ENCODE measurements around the gene DALRD3. TPM values are rescaled to one million over a fixed set of nuclear protein-coding genes. Genes with fewer than 3 reads are reported as not detected.
A peak's percentile ranks its signal among the peaks of the same experiment; 100 is the strongest.

The DALRD3 gene
- total and polyA plus RNA-seq, 2 donors (not counting 1 experiment from before 2014, with no cell fraction given), result 57.2 to 82.6 TPM

DNA sequence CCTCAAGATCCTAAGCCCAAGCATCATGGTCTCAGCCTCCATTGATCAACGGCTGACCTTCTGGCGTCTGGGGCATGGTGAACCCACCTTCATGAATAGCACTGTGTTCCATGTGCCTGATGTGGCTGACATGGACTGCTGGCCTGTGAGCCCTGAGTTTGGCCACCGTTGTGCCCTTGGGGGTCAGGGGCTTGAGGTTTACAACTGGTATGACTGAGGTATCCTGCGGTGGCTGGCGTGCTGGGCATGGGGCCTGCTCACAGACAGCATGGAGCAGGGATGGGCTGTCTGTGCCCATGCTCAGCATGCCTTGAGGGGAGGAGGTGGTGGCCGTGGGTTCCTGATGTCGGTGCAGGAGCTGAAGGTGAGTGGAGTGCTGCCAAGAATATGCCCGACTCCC is 3.3 kb downstream of the DALRD3 start:
- no peaks in the 10 kb centered on the region for H3K27me3 Mint-ChIP-seq
- peaks cover 18 to 24% of the 10 kb centered on the region in 2 donors for H3K4me1 ChIP-seq (ENCODE audit: control insufficient read depth in 2 of 2, insufficient read depth in 2 of 2, low read length in 2 of 2)
- H3K9me3 ChIP-seq (ENCODE audit: control extremely low read depth in 1 of 3, control insufficient read depth in 2 of 3, insufficient read depth in 1 of 3, low read length in 2 of 3), result no peaks in the 10 kb centered on the region
- WGBS (ENCODE audit: insufficient coverage), result 92% methylated on average over 5 of the region's 8 CpGs
- POLR2A ChIA-PET, result no interaction called here
- intact Hi-C loops (cut with micrococcal nuclease), result no loop called here
- peak overlapping the region; percentile 10 for H3K4me3 Mint-ChIP-seq
- no peaks in the 10 kb centered on the region for H3K27me3 ChIP-seq (replicated peaks in 1 of 4; ENCODE audit: control extremely low read depth in 1 of 4, control insufficient read depth in 3 of 4, insufficient read depth in 4 of 4, low read length in 3 of 4)
- peaks cover 1 to 42% of the 10 kb centered on the region in 2 experiments for H3K36me3 ChIP-seq (replicated peaks in 1 of 2; ENCODE audit: control extremely low read depth in 1 of 2, control insufficient read depth in 1 of 2, extremely low read depth in 1 of 2, insufficient read depth in 2 of 2, low read length in 1 of 2)
- H2AFZ ChIP-seq (ENCODE audit: insufficient read depth, low read depth, low read length, poor library complexity, severe bottlenecking), result no peak overlapping the region
- no peak overlapping the region for H3K9ac ChIP-seq (ENCODE audit: low read length)
- peak overlapping the region; percentile 12 for H3K27ac Mint-ChIP-seq
- H3K79me2 ChIP-seq (ENCODE audit: control insufficient read depth, insufficient read depth, low read length), result peaks cover 43% of the 10 kb centered on the region
- TF ChIP-seq, protein P1, sequence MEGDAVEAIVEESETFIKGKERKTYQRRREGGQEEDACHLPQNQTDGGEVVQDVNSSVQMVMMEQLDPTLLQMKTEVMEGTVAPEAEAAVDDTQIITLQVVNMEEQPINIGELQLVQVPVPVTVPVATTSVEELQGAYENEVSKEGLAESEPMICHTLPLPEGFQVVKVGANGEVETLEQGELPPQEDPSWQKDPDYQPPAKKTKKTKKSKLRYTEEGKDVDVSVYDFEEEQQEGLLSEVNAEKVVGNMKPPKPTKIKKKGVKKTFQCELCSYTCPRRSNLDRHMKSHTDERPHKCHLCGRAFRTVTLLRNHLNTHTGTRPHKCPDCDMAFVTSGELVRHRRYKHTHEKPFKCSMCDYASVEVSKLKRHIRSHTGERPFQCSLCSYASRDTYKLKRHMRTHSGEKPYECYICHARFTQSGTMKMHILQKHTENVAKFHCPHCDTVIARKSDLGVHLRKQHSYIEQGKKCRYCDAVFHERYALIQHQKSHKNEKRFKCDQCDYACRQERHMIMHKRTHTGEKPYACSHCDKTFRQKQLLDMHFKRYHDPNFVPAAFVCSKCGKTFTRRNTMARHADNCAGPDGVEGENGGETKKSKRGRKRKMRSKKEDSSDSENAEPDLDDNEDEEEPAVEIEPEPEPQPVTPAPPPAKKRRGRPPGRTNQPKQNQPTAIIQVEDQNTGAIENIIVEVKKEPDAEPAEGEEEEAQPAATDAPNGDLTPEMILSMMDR (IDR thresholded peaks at IDR 0.05), result no peak
- no peak for TF ChIP-seq EZH2 (IDR thresholded peaks at IDR 0.05; ENCODE audit: borderline replicate concordance, insufficient read depth, low read depth, low read length, poor library complexity, severe bottlenecking)
- ATAC-seq (ENCODE audit: low read depth) (no peak), DNase-seq (no peak)
- H3K4me2 ChIP-seq (replicated peaks; ENCODE audit: low read depth, low read length, poor library complexity, severe bottlenecking), result no peak overlapping the region
- peaks cover 33% of the 10 kb centered on the region for H3K4me1 Mint-ChIP-seq
- H3K27ac ChIP-seq (ENCODE audit: low read length in 2 of 2), result no peak overlapping the region
- H3K4me3 ChIP-seq (ENCODE audit: control extremely low read depth in 1 of 5, extremely low read depth in 1 of 5, insufficient read depth in 1 of 5, low read depth in 2 of 5, low read length in 4 of 5), result no peak overlapping the region
- CTCF ChIA-PET, result interaction anchor here (1.5 to 5.6 kb wide), 3 partner anchors 8 to 28 kb away, joined by 5 to 69 read pairs (median 6); partner anchors contain the start of genes P4HTM and WDR6
- H3K9me3 Mint-ChIP-seq (ENCODE audit: insufficient read depth), result no peaks in the 10 kb centered on the region
- peaks cover 46% of the 10 kb centered on the region for H4K20me1 ChIP-seq (ENCODE audit: control insufficient read depth, insufficient read depth, low read length, poor library complexity, severe bottlenecking)

DNA sequence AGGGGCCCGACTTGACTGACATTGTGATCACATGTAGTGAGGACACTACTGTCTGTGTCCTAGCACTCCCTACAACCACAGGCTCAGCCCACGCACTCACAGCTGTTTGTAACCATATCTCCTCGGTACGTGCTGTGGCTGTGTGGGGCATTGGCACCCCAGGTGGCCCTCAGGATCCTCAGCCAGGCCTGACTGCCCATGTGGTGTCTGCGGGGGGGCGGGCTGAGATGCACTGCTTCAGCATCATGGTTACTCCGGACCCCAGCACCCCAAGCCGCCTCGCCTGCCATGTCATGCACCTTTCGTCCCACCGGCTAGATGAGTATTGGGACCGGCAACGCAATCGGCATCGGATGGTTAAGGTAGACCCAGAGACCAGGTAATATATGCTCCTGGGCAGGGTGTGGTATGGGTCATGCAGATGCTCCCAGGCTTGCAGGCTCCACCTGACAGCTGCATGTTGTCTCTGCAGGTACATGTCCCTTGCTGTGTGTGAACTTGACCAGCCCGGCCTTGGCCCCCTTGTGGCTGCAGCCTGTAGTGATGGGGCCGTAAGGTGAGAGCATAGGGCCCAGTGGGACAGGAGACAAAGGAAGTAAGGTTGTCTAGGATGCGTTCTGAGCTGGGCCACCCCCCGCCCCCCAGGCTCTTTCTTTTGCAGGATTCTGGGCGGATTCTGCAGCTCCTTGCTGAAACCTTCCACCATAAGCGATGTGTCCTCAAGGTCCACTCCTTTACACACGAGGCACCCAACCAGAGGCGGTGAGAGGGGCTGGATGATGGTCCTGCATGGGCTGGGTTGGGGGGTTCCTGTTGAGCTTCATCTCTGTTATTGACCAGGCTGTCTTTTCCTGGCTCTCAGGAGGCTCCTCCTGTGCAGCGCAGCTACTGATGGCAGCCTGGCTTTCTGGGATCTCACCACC is 4.4 kb downstream of the DALRD3 start:
- Histone ChIP-seq H3K79me2 (ENCODE audit: control insufficient read depth, insufficient read depth, low read length) (peaks cover 46% of the 10 kb centered on the region), H3K4me1 (ENCODE audit: control insufficient read depth in 2 of 2, insufficient read depth in 2 of 2, low read length in 2 of 2) (peaks cover 10 to 14% of the 10 kb centered on the region in 2 donors), H3K9me3 (ENCODE audit: control extremely low read depth in 1 of 3, control insufficient read depth in 2 of 3, insufficient read depth in 1 of 3, low read length in 2 of 3) (no peaks in the 10 kb centered on the region), H3K4me2 (replicated peaks; ENCODE audit: low read depth, low read length, poor library complexity, severe bottlenecking) (no peak overlapping the region), H3K27me3 (replicated peaks in 1 of 4; ENCODE audit: control extremely low read depth in 1 of 4, control insufficient read depth in 3 of 4, insufficient read depth in 4 of 4, low read length in 3 of 4) (no peaks in the 10 kb centered on the region), H3K36me3 (replicated peaks in 1 of 2; ENCODE audit: control extremely low read depth in 1 of 2, control insufficient read depth in 1 of 2, extremely low read depth in 1 of 2, insufficient read depth in 2 of 2, low read length in 1 of 2) (peaks cover 1 to 42% of the 10 kb centered on the region in 2 experiments), H2AFZ (ENCODE audit: insufficient read depth, low read depth, low read length, poor library complexity, severe bottlenecking) (no peak overlapping the region), H3K9ac (ENCODE audit: low read length) (no peak overlapping the region), H3K27ac (ENCODE audit: low read length in 2 of 2) (no peak overlapping the region), H3K4me3 (ENCODE audit: control extremely low read depth in 1 of 5, extremely low read depth in 1 of 5, insufficient read depth in 1 of 5, low read depth in 2 of 5, low read length in 4 of 5) (no peak overlapping the region), H4K20me1 (ENCODE audit: control insufficient read depth, insufficient read depth, low read length, poor library complexity, severe bottlenecking) (peaks cover 52% of the 10 kb centered on the region)
- 87% methylated on average over 21 of the region's 24 CpGs for WGBS (ENCODE audit: insufficient coverage)
- DNase-seq (peak; percentile 64), ATAC-seq (ENCODE audit: low read depth) (peak; percentile 48)
- Mint-ChIP-seq H3K9me3 (ENCODE audit: insufficient read depth) (no peaks in the 10 kb centered on the region), H3K4me3 (no peak overlapping the region), H3K4me1 (peaks cover 32% of the 10 kb centered on the region), H3K27me3 (no peaks in the 10 kb centered on the region), H3K27ac (no peak overlapping the region)
- POLR2A ChIA-PET, result interaction anchor here (0.6 kb wide), 1 partner anchor 81 kb away, joined by 3 read pairs; no protein-coding TSS in a partner anchor
- TF ChIP-seq, protein P1 (IDR thresholded peaks at IDR 0.05), result peak; percentile 56
- no peak for TF ChIP-seq EZH2 (IDR thresholded peaks at IDR 0.05; ENCODE audit: borderline replicate concordance, insufficient read depth, low read depth, low read length, poor library complexity, severe bottlenecking)
- CTCF ChIA-PET, result interaction anchor here (0.6 to 5.6 kb wide), 5 partner anchors 9 to 65 kb away, joined by 3 to 69 read pairs (median 6); partner anchors contain the start of genes NDUFAF3 and P4HTM
- intact Hi-C loops (cut with micrococcal nuclease), result no loop called here
